ENCODE measurements around the gene ACTR1A.
A peak's percentile ranks its signal among the peaks of the same experiment; 100 is the strongest.
"Not testable (repeated sequence)": the region's sequence is repeated elsewhere in the genome, so short reads cannot be mapped to it uniquely, and the experiment has no call there.

ACTR1A gene

DNA sequence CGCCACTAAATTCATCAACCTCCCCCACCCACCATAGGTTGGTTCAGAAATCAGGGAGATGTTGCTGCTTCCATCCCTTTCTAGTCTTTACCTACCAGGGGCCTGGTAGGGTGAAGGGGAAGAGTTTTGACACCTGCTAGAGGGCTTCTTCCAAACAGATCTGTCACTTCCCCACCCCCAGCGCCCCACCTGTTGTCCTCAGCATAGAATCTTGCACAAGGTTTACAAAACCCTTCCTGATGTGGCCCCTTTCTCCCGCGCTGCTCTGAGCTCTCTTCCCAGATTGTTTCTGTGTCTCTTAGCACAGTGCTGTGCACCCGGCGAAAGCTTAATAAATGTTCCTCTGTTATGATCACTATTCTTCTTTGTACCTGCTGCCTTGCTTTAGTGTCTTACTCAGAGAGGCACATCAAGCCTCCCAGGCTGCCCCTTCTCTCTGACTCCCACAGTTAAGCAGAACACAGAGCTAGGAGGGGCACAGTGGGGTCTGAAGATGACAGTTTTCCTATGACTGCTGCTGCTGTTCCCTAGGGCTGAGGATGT is 39.9 kb downstream of the ACTR1A start:
- H3K27me3 ChIP-seq (replicated peaks; ENCODE audit: control insufficient read depth, insufficient read depth, low read length) = peaks cover 37% of the 10 kb centered on the region
- H3K4me3 ChIP-seq (ENCODE audit: low read length) = no peak overlapping the region

DNA sequence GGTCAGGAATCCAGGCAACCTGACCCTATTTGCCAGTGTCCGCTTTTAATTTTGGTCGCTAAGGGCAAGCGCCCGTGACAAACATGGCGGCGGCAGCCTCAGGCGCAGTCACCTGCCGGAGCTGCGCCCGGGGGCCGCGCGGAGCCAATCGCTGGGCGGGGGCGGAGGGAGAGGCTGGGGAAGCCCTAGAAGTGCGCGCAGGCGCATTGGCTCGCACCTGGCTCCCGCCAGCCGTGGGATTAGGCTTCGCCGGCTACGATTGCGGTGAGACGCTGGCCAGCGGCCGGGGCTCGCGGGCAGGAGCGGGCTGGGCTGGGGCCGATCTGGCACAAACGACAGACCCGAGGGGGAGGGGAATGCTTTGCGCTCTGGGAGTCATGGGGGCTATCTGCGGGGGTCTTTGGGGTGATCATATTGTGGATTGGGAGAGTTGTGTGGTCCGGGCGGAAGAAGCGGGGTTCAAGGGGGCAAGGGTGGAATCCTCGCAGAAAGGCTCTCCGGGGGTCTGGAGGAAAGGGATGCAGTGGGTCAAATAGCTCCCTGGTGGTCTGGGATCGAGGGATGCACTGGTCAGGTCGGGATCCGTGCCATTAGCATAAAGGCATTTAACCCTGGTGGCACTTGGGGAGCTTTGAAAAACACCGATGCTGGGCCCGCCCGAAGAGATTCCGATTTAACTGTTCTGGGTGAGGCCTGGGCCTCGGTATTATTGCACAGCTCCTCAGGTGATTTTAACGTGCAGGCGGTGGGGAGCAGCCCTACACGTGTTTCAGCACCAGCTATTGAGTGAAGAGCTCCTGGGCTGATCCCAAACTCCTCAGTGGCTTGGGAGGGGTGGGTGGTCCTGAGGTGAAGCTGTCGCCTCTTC is 41.1 kb downstream of the ACTR1A start:
- Histone ChIP-seq H3K9ac (ENCODE audit: low read length) (peak overlapping the region; percentile 45), H3K4me3 (ENCODE audit: low read length) (peak overlapping the region; percentile 72), H3K4me1 (ENCODE audit: control insufficient read depth, insufficient read depth, low read length) (peaks cover 7% of the 10 kb centered on the region), H3K9me3 (ENCODE audit: control insufficient read depth, low read length) (no peaks in the 10 kb centered on the region), H3K27me3 (replicated peaks; ENCODE audit: control insufficient read depth, insufficient read depth, low read length) (peaks cover 32% of the 10 kb centered on the region), H3K36me3 (ENCODE audit: control insufficient read depth, insufficient read depth, low read length, severe bottlenecking) (no peaks in the 10 kb centered on the region)
- DNase-seq (ENCODE audit: low read depth) = peak; percentile 85

More for the DNA sequence above, 39.9 kb downstream of the ACTR1A start:
- Histone ChIP-seq H3K9me3 (ENCODE audit: control insufficient read depth, low read length) (no peaks in the 10 kb centered on the region), H3K9ac (ENCODE audit: low read length) (no peak overlapping the region), H3K36me3 (ENCODE audit: control insufficient read depth, insufficient read depth, low read length, severe bottlenecking) (no peaks in the 10 kb centered on the region), H3K4me1 (ENCODE audit: control insufficient read depth, insufficient read depth, low read length) (peaks cover 7% of the 10 kb centered on the region)
- no peak for DNase-seq (ENCODE audit: low read depth)

- DNase-seq (ENCODE audit: low read depth) = no peak
- Histone ChIP-seq H3K4me3 (ENCODE audit: low read length) (peak overlapping the region; percentile 72), H3K9ac (ENCODE audit: low read length) (no peak overlapping the region), H3K9me3 (ENCODE audit: control insufficient read depth, low read length) (no peaks in the 10 kb centered on the region), H3K4me1 (ENCODE audit: control insufficient read depth, insufficient read depth, low read length) (peaks cover 13% of the 10 kb centered on the region), H3K36me3 (ENCODE audit: control insufficient read depth, insufficient read depth, low read length, severe bottlenecking) (no peaks in the 10 kb centered on the region), H3K27me3 (replicated peaks; ENCODE audit: control insufficient read depth, insufficient read depth, low read length) (peaks cover 32% of the 10 kb centered on the region)
Observed at GRCh38 chr10:102460836-102461186, 41.7 kb downstream of the ACTR1A start.

GRCh38 chr10:102458656-102459055 is 43.9 kb downstream of the ACTR1A start:
- no peak overlapping the region for H3K4me3 ChIP-seq (ENCODE audit: low read length)
- H3K4me1 ChIP-seq (ENCODE audit: control insufficient read depth, insufficient read depth, low read length) = peaks cover 20% of the 10 kb centered on the region
- H3K9me3 ChIP-seq (ENCODE audit: control insufficient read depth, low read length) = no peaks in the 10 kb centered on the region
- DNase-seq (ENCODE audit: low read depth) = no peak
- no peaks in the 10 kb centered on the region for H3K36me3 ChIP-seq (ENCODE audit: control insufficient read depth, insufficient read depth, low read length, severe bottlenecking)
- H3K27me3 ChIP-seq (replicated peaks; ENCODE audit: control insufficient read depth, insufficient read depth, low read length) = peaks cover 27% of the 10 kb centered on the region
- H3K9ac ChIP-seq (ENCODE audit: low read length) = no peak overlapping the region

DNA sequence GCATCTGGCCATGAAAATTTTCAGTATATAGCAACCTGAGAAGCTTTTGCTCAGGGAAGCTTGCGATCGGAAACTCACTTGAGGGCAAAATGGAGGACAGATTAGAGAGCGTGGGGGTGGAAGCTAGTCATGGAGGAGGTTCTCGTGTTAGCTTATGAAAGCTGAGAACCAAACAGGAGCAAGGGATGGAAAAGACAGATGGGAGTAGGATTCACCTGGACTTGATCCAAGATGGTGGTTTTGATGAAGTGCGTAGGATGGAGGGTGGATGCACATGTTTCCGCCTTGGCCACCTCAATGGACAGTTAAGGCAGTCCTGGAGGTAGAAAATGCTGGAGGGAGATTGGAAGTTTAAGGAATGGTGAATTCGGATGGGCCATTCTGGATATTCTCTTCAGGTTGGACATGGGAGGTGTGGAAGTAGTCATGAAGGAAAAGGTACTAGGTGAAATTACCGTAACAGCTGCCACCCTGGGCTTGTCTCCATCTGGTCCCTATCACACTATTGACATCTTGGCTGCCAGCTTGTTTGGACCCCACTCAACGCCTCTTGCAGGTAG is 44.8 kb downstream of the ACTR1A start:
- Histone ChIP-seq H3K36me3 (ENCODE audit: control insufficient read depth, insufficient read depth, low read length, severe bottlenecking) (no peaks in the 10 kb centered on the region), H3K4me3 (ENCODE audit: low read length) (no peak overlapping the region), H3K9ac (ENCODE audit: low read length) (no peak overlapping the region), H3K27me3 (replicated peaks; ENCODE audit: control insufficient read depth, insufficient read depth, low read length) (peaks cover 24% of the 10 kb centered on the region), H3K4me1 (ENCODE audit: control insufficient read depth, insufficient read depth, low read length) (peaks cover 25% of the 10 kb centered on the region), H3K9me3 (ENCODE audit: control insufficient read depth, low read length) (no peaks in the 10 kb centered on the region)
- no peak for DNase-seq (ENCODE audit: low read depth)

GRCh38 chr10:102455893-102456471 is 46.5 kb downstream of the ACTR1A start:
- Histone ChIP-seq H3K4me1 (ENCODE audit: control insufficient read depth, insufficient read depth, low read length) (peaks cover 29% of the 10 kb centered on the region), H3K27me3 (replicated peaks; ENCODE audit: control insufficient read depth, insufficient read depth, low read length) (peaks cover 7% of the 10 kb centered on the region), H3K4me3 (ENCODE audit: low read length) (no peak overlapping the region), H3K9me3 (ENCODE audit: control insufficient read depth, low read length) (no peaks in the 10 kb centered on the region), H3K36me3 (ENCODE audit: control insufficient read depth, insufficient read depth, low read length, severe bottlenecking) (no peaks in the 10 kb centered on the region), H3K9ac (ENCODE audit: low read length) (peak overlapping the region; percentile 35)
- DNase-seq (ENCODE audit: low read depth) = peak; percentile 75

DNA sequence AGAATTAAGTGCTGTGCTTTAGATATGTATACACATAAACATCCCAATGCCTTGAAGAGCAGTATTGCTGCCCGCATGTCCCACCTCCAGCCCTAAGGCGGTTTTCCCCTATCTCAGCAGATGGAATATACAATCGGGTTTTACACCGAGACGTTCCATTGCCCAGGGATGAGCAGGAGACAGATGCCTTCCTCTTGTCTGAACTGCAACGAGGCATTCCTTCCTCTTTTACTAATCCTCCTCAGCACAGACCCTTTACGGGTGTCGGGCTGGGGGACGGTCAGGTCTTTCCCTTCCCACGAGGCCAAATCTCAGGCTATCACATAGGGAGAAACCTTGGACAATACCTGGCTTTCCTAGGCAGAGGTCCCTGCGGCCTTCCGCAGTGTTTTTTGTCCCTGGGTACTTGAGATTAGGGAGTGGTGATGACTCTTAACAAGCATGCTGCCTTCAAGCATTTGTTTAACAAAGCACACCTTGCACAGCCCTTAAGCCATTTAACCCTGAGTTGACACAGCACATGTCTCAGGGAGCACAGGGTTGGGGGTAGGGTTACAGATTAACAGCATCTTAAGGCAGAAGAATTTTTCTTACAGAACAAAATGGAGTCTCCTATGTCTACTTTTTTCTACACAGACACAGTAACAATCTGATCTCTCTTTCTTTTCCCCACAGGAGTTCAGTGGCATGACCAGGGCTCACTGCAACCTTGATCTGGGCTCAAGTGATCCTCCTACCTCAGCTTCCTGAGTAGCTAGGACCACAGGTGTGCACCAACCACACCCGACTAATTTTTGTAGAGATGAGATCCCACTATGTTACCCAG is 47.6 kb downstream of the ACTR1A start:
- not testable (repeated sequence) for H3K9ac ChIP-seq (ENCODE audit: low read length); DNase-seq (ENCODE audit: low read depth); H3K9me3 ChIP-seq (ENCODE audit: control insufficient read depth, low read length); H3K4me3 ChIP-seq (ENCODE audit: low read length); H3K36me3 ChIP-seq (ENCODE audit: control insufficient read depth, insufficient read depth, low read length, severe bottlenecking); H3K27me3 ChIP-seq (replicated peaks; ENCODE audit: control insufficient read depth, insufficient read depth, low read length)
- peaks cover 32% of the 10 kb centered on the region for H3K4me1 ChIP-seq (ENCODE audit: control insufficient read depth, insufficient read depth, low read length)

DNA sequence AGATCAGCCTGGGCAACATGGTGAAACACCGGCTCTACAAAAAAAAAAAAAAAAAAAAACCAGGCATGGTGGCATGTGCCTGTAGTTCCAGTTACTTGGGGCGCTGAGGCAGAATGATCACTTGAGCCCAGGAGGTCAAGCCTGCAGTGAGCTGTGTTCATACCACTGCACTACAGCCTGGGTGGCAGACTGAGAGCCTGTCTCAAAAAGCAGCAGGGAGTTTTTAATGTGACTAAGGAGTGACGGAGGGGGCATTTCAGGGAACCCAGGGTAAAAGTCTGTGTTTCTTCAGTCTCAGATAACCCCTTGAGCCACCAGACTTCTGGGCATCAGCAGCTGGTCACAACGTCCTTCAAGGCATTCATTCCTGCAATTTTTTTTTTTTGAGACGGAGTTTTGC is 49.0 kb downstream of the ACTR1A start:
- Histone ChIP-seq H3K4me1 (ENCODE audit: control insufficient read depth, insufficient read depth, low read length) (peaks cover 36% of the 10 kb centered on the region), H3K4me3 (ENCODE audit: low read length) (no peak overlapping the region), H3K27me3 (replicated peaks; ENCODE audit: control insufficient read depth, insufficient read depth, low read length) (no peaks in the 10 kb centered on the region), H3K9ac (ENCODE audit: low read length) (no peak overlapping the region), H3K36me3 (ENCODE audit: control insufficient read depth, insufficient read depth, low read length, severe bottlenecking) (no peaks in the 10 kb centered on the region), H3K9me3 (ENCODE audit: control insufficient read depth, low read length) (no peaks in the 10 kb centered on the region)
- DNase-seq (ENCODE audit: low read depth) = no peak

GRCh38 chr10:102452672-102453340 is 49.7 kb downstream of the ACTR1A start:
- Histone ChIP-seq H3K9ac (ENCODE audit: low read length) (no peak overlapping the region), H3K9me3 (ENCODE audit: control insufficient read depth, low read length) (no peaks in the 10 kb centered on the region), H3K4me1 (ENCODE audit: control insufficient read depth, insufficient read depth, low read length) (peaks cover 36% of the 10 kb centered on the region), H3K27me3 (replicated peaks; ENCODE audit: control insufficient read depth, insufficient read depth, low read length) (no peaks in the 10 kb centered on the region), H3K4me3 (ENCODE audit: low read length) (peak overlapping the region; percentile 1), H3K36me3 (ENCODE audit: control insufficient read depth, insufficient read depth, low read length, severe bottlenecking) (no peaks in the 10 kb centered on the region)
- DNase-seq (ENCODE audit: low read depth) = peak; percentile 74

GRCh38 chr10:102451105-102451969 is 51.2 kb downstream of the ACTR1A start, which contains the start of gene C10orf95:
C10orf95 (minus strand) TSS chr10:102451543; CDS start chr10:102451093, 450 bp downstream.
- H3K9ac ChIP-seq (ENCODE audit: low read length) = peak within 1 kb of the TSS; percentile 89
- no peaks in the 10 kb centered on the region for H3K9me3 ChIP-seq (ENCODE audit: control insufficient read depth, low read length)
- H3K36me3 ChIP-seq (ENCODE audit: control insufficient read depth, insufficient read depth, low read length, severe bottlenecking) = no peaks in the 10 kb centered on the region
- peaks cover 34% of the 10 kb centered on the region for H3K4me1 ChIP-seq (ENCODE audit: control insufficient read depth, insufficient read depth, low read length)
- H3K4me3 ChIP-seq (ENCODE audit: low read length) = peak within 1 kb of the TSS; percentile 93
- peak; percentile 22 for DNase-seq (ENCODE audit: low read depth)
- H3K27me3 ChIP-seq (replicated peaks; ENCODE audit: control insufficient read depth, insufficient read depth, low read length) = no peaks in the 10 kb centered on the region

All from adipocyte (in vitro differentiated cells).